Endodermal cell (in vitro differentiated cells): ENCODE data around the gene LEFTY1. TPM values are rescaled to one million over a fixed set of nuclear protein-coding genes. Genes with fewer than 3 reads are reported as not detected.
A peak's percentile ranks its signal among the peaks of the same experiment; 100 is the strongest.

Experiments
- DNase-seq: peaks from one replicate; pipeline ENCODE4 v3.0.0-alpha.2; 2017
- H3K27ac ChIP-seq: 2 replicates; pipeline ENCODE4 v1.5.1; 2013; ENCODE audit warnings: mild to moderate bottlenecking, low read depth, low read length, moderate library complexity
- H3K27me3 ChIP-seq: 2 replicates; pipeline ENCODE4 v1.6.1; 2013; ENCODE audit warnings: mild to moderate bottlenecking, low read length, moderate library complexity; ENCODE audit not compliant: insufficient read depth, control insufficient read depth, poor library complexity, severe bottlenecking
- H3K36me3 ChIP-seq: 2 replicates; pipeline ENCODE4 v1.7.0; 2013; ENCODE audit warnings: mild to moderate bottlenecking, low read length, moderate library complexity; ENCODE audit not compliant: control insufficient read depth, insufficient read depth
- H3K4me1 ChIP-seq: one replicate; pipeline ENCODE4 v1.7.0; 2013; ENCODE audit warnings: low read length; ENCODE audit not compliant: control insufficient read depth, insufficient read depth
- H3K4me3 ChIP-seq: 2 replicates; pipeline ENCODE4 v1.5.1; 2013; ENCODE audit warnings: mild to moderate bottlenecking, low read length, moderate library complexity
- H3K9ac ChIP-seq: 2 replicates; pipeline ENCODE4 v1.6.1; 2013; ENCODE audit warnings: mild to moderate bottlenecking, low read length, moderate library complexity; ENCODE audit not compliant: poor library complexity, severe bottlenecking; ENCODE audit errors: extremely low read depth
- H3K9me3 ChIP-seq: 2 replicates; pipeline ENCODE4 v1.6.1; 2013; ENCODE audit warnings: mild to moderate bottlenecking, low read length, moderate library complexity; ENCODE audit not compliant: control insufficient read depth
- H3K27ac Mint-ChIP-seq: 2 replicates; pipeline ENCODE4 v1.8.0; 2020; ENCODE audit warnings: mixed read lengths
- H3K27me3 Mint-ChIP-seq: 2 replicates; pipeline ENCODE4 v1.8.0; 2021; ENCODE audit warnings: mild to moderate bottlenecking, mixed read lengths; ENCODE audit not compliant: insufficient read depth
- H3K36me3 Mint-ChIP-seq: 2 replicates; pipeline ENCODE4 v1.8.0; 2020; ENCODE audit warnings: low read depth, mixed read lengths
- H3K4me1 Mint-ChIP-seq: 2 replicates; pipeline ENCODE4 v1.8.0; 2020; ENCODE audit warnings: mixed read lengths
- H3K4me3 Mint-ChIP-seq: 2 replicates; pipeline ENCODE4 v1.8.0; 2020; ENCODE audit warnings: mild to moderate bottlenecking, moderate library complexity, mixed read lengths
- H3K9me3 Mint-ChIP-seq: 2 replicates; pipeline ENCODE4 v1.8.0; 2020; ENCODE audit warnings: mild to moderate bottlenecking, mixed read lengths
- CTCF ChIP-seq: fragments of 200-600 bp; sonication (generic); conservative IDR thresholded peaks from 2 replicates; pipeline ENCODE4 v1.5.0; 2021; ENCODE audit warnings: antibody characterized with exemption, mild to moderate bottlenecking
- WGBS, 2 experiments: methylation state at CpG; one replicate each; pipeline versions ENCODE4 v1.1.5 to v1.1.7; 2013; ENCODE audit warnings: missing lambda C conversion rate in 2 of 2, mixed read lengths in 1 of 2; ENCODE audit not compliant: insufficient coverage in 1 of 2, insufficient read length in 1 of 2; 5-methylcytosine and 5-hydroxymethylcytosine counted together
- total RNA-seq, 2 donors: library from RNA; stranded (reverse); fragmentation: NEBNext Ultra II Directional in 1 of 2; extraction: Animal tissue kit (Norgen Biotek cat#: 25700) in 1 of 2; gene quantifications; 2 replicates in 1 of 2; 3 replicates in 1 of 2; pipeline ENCODE4 v1.2.1, GENCODE V29; 2021

Gene LEFTY1
- total RNA-seq, 2 donors from 2014 or later: 76.0 to 660 TPM

GRCh38 chr1:225903623-225904022 lies 14.7 kb upstream of the LEFTY1 start:
- Histone ChIP-seq H3K9ac (no peak overlapping the region), H3K4me3 (no peak overlapping the region), H3K27me3 (no peaks in the 10 kb centered on the region), H3K4me1 (peaks cover 14% of the 10 kb centered on the region), H3K9me3 (no peaks in the 10 kb centered on the region), H3K27ac (no peak overlapping the region), H3K36me3 (no peaks in the 10 kb centered on the region)
- no peak overlapping the region for H3K4me3 Mint-ChIP-seq
- H3K4me1 Mint-ChIP-seq: peaks cover 40% of the 10 kb centered on the region
- no peak for TF ChIP-seq CTCF
- no peak overlapping the region for H3K27ac Mint-ChIP-seq
- peak; percentile 49 for DNase-seq
- peaks cover 7% of the 10 kb centered on the region for H3K9me3 Mint-ChIP-seq
- no peaks in the 10 kb centered on the region for H3K36me3 Mint-ChIP-seq
- no peaks in the 10 kb centered on the region for H3K27me3 Mint-ChIP-seq
- 76 to 87% methylated on average over 4 of the region's 4 CpGs for WGBS, 2 experiments

- peak; percentile 98 for DNase-seq
- Histone ChIP-seq H3K9me3 (no peaks in the 10 kb centered on the region), H3K9ac (peak overlapping the region; percentile 49), H3K36me3 (no peaks in the 10 kb centered on the region), H3K27ac (no peak overlapping the region), H3K27me3 (no peaks in the 10 kb centered on the region), H3K4me1 (peaks cover 22% of the 10 kb centered on the region), H3K4me3 (no peak overlapping the region)
- Mint-ChIP-seq H3K4me1 (peaks cover 39% of the 10 kb centered on the region), H3K27ac (peak overlapping the region; percentile 98), H3K27me3 (no peaks in the 10 kb centered on the region), H3K4me3 (peak overlapping the region; percentile 30), H3K36me3 (no peaks in the 10 kb centered on the region), H3K9me3 (peaks cover 7% of the 10 kb centered on the region)
- WGBS, 2 experiments: 7 to 23% methylated on average over 3 to 4 of the region's 4 CpGs
- no peak for TF ChIP-seq CTCF
Observed at GRCh38 chr1:225899044-225899925, 10.3 kb upstream of the LEFTY1 start.

GRCh38 chr1:225897595-225898514 lies 8.9 kb upstream of the LEFTY1 start:
- no peaks in the 10 kb centered on the region for H3K27me3 Mint-ChIP-seq

More at GRCh38 chr1:225897595-225898514, 8.9 kb upstream of the LEFTY1 start:
- Histone ChIP-seq H3K4me1 (peaks cover 22% of the 10 kb centered on the region), H3K27me3 (no peaks in the 10 kb centered on the region), H3K4me3 (no peak overlapping the region), H3K27ac (no peak overlapping the region), H3K36me3 (no peaks in the 10 kb centered on the region), H3K9ac (no peak overlapping the region), H3K9me3 (no peaks in the 10 kb centered on the region)
- peak overlapping the region; percentile 98 for H3K27ac Mint-ChIP-seq
- TF ChIP-seq CTCF: no peak
- peaks cover 1% of the 10 kb centered on the region for H3K9me3 Mint-ChIP-seq
- DNase-seq: no peak
- H3K4me3 Mint-ChIP-seq: no peak overlapping the region
- WGBS, 2 experiments: 84 to 86% methylated on average over 10 to 19 of the region's 19 CpGs
- peaks cover 2% of the 10 kb centered on the region for H3K36me3 Mint-ChIP-seq
- peaks cover 37% of the 10 kb centered on the region for H3K4me1 Mint-ChIP-seq
